Adipose tissue (tissue), 3 donors: ENCODE results near the gene ALS2CL. TPM values are rescaled to one million over a fixed set of nuclear protein-coding genes. Genes with fewer than 3 reads are reported as not detected.

ENCODE experiments used
- H3K27ac ChIP-seq: one replicate; pipeline ENCODE4 v1.5.1; 2013; ENCODE audit warnings: low read depth, low read length
- WGBS, 3 donors: extraction: QIAGEN DNeasy Blood & Tissue Kit; methylation state at CpG; one replicate each; pipeline ENCODE4 v1.1.7; 2013; 5-methylcytosine and 5-hydroxymethylcytosine counted together
- polyA plus RNA-seq, 3 donors: library from polyadenylated mRNA; stranded (reverse); fragments of 200-250 nt; gene quantifications; one replicate each; pipeline ENCODE4 v1.2.3, GENCODE V29; 2013
- donor health status: healthy with polysubstance abuse.
- donor health status: Bipolar disorder and iron deficiency.
- donor health status: healthy.

Gene ALS2CL
- polyA plus RNA-seq, 3 donors = 10.0 to 27.7 (median 11.2) TPM

- WGBS, 3 donors = 87 to 93% (median 91%) methylated on average over 4 of the region's 4 CpGs
- H3K27ac ChIP-seq = no peak overlapping the region
These were observed 67.4 kb downstream of the ALS2CL start for GRCh38 chr3:46626039-46626438.

GRCh38 chr3:46624975-46625490, 68.4 kb downstream of the ALS2CL start:
- WGBS, 3 donors = 84 to 93% (median 89%) methylated on average over 3 of the region's 3 CpGs
- no peak overlapping the region for H3K27ac ChIP-seq

GRCh38 chr3:46624533-46624932, 68.9 kb downstream of the ALS2CL start:
- WGBS, 3 donors = 39 to 74% (median 71%) methylated on average over 2 of the region's 2 CpGs
- no peak overlapping the region for H3K27ac ChIP-seq

- no peak overlapping the region for H3K27ac ChIP-seq
- 48 to 66% (median 62%) methylated on average over 8 of the region's 8 CpGs for WGBS, 3 donors
These were observed 73.4 kb downstream of the ALS2CL start for GRCh38 chr3:46619845-46620778.

Other genes starting within 250 kb of the ALS2CL start
- 10 to 100 TPM in 1 of 3 donors, 1 to 10 TPM in 2; 5.6 to 13.4 (median 9.1) TPM for gene LTF, start 228.8 kb downstream of the ALS2CL start, polyA plus RNA-seq
- gene RTP3, start 195.7 kb downstream of the ALS2CL start, polyA plus RNA-seq = not detected
- 1 to 10 TPM in 2 of 3 donors, under 1 TPM in 1; 0.58 to 6.9 (median 1.2) TPM for gene LRRC2, start 127.4 kb downstream of the ALS2CL start, polyA plus RNA-seq
- not detected for gene FAM240A, start 81.2 kb downstream of the ALS2CL start, polyA plus RNA-seq
- under 1 TPM; 0.14 to 0.34 (median 0.33) TPM for gene TMIE, start 7.7 kb upstream of the ALS2CL start, polyA plus RNA-seq
- under 1 TPM in 2 of 3 donors, not detected in 1; 0.07 to 0.20 TPM for gene PRSS50, start 24.2 kb upstream of the ALS2CL start, polyA plus RNA-seq
- gene MYL3, start 169.8 kb upstream of the ALS2CL start, polyA plus RNA-seq = 10 to 100 TPM in 1 of 3 donors, 1 to 10 TPM in 2; 4.7 to 17.0 (median 7.8) TPM
- gene PTH1R, start 184.0 kb upstream of the ALS2CL start, polyA plus RNA-seq = 10 to 100 TPM in 2 of 3 donors, 1 to 10 TPM in 1; 6.1 to 62.9 (median 44.7) TPM